SH-SY5Y (cell line): ENCODE data around the gene PARD3.

Source experiments
- GATA2 ChIP-seq: IDR thresholded peaks from 2 replicates; pipeline ENCODE4 v1.6.1; 2011; ENCODE audit warnings: mild to moderate bottlenecking, low read depth, low read length
- GATA3 ChIP-seq: IDR thresholded peaks from 2 replicates; pipeline ENCODE4 v1.6.1; 2011; ENCODE audit warnings: low read depth, mild to moderate bottlenecking, low read length, moderate library complexity

- no peak for TF ChIP-seq GATA2
- TF ChIP-seq GATA3 = no peak
Measured at GRCh38 chr10:34384372-34384771, 430.7 kb downstream of the PARD3 start.
